ENCODE results near the gene SH2D5. TPM values are rescaled to one million over a fixed set of nuclear protein-coding genes. Genes with fewer than 3 reads are reported as not detected.

Gene SH2D5
- total RNA-seq, 1 experiment from 2014 or later, result 3.5 TPM

DNA sequence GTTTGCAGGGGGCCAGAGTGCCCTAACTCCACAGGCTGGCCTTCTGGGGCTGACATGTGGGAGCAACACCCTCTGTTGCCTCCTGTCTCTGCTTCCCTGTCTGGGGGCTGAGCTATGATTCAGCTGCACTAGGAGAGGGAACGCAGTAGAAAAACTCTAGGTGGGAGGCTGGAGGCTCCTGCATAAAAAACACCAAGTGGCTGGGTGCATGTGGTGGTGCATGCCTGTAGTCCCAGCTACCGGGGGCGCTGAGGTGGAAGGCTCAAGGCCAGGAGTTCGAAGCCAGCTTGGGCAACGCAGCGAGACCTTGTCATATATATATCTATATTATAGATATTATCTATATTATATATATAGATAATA lies 20.3 kb downstream of the SH2D5 start:
- BruUV-seq (replicated peaks), result no TSS peak
- no peaks in the 10 kb centered on the region for H3K27me3 Mint-ChIP-seq (ENCODE audit: insufficient read depth, unreplicated experiment)
- ChIA-PET CTCF (interaction anchor here (0.5 to 0.6 kb wide), 2 partner anchors 97 to 633 kb away, joined by 3 read pairs; no protein-coding TSS in a partner anchor), POLR2A (no interaction called here)
- Histone ChIP-seq H3K36me3 (ENCODE audit: control insufficient read depth, insufficient read depth, low read length) (no peaks in the 10 kb centered on the region), H3K4me1 (peaks cover 4% of the 10 kb centered on the region; the same call in 1 of the 2 replicates), H3K9me3 (no peaks in the 10 kb centered on the region), H3K27me3 (replicated peaks; ENCODE audit: control insufficient read depth, insufficient read depth, low read length) (no peaks in the 10 kb centered on the region), H3K4me3 (ENCODE audit: low read depth, low read length) (no peak overlapping the region)
- H3K27ac Mint-ChIP-seq (ENCODE audit: unreplicated experiment), result no peak overlapping the region
- DNase-seq, result no peak
- no peak overlapping the region for H3K4me3 Mint-ChIP-seq (ENCODE audit: unreplicated experiment)
- H3K36me3 Mint-ChIP-seq (ENCODE audit: insufficient read depth, unreplicated experiment), result no peaks in the 10 kb centered on the region
- H3K4me1 Mint-ChIP-seq (ENCODE audit: low read depth, unreplicated experiment), result peaks cover 6% of the 10 kb centered on the region
- TF ChIP-seq, protein P1, sequence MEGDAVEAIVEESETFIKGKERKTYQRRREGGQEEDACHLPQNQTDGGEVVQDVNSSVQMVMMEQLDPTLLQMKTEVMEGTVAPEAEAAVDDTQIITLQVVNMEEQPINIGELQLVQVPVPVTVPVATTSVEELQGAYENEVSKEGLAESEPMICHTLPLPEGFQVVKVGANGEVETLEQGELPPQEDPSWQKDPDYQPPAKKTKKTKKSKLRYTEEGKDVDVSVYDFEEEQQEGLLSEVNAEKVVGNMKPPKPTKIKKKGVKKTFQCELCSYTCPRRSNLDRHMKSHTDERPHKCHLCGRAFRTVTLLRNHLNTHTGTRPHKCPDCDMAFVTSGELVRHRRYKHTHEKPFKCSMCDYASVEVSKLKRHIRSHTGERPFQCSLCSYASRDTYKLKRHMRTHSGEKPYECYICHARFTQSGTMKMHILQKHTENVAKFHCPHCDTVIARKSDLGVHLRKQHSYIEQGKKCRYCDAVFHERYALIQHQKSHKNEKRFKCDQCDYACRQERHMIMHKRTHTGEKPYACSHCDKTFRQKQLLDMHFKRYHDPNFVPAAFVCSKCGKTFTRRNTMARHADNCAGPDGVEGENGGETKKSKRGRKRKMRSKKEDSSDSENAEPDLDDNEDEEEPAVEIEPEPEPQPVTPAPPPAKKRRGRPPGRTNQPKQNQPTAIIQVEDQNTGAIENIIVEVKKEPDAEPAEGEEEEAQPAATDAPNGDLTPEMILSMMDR (IDR thresholded peaks at IDR 0.05; ENCODE audit: insufficient read depth in 1 of 2, low read depth in 1 of 2, low read length in 1 of 2, severe bottlenecking in 1 of 2, unreplicated experiment in 1 of 2), result no peak
- intact Hi-C loops (cut with micrococcal nuclease; ENCODE audit: unreplicated experiment), result no loop called here
- no peaks in the 10 kb centered on the region for H3K9me3 Mint-ChIP-seq (ENCODE audit: unreplicated experiment)

DNA sequence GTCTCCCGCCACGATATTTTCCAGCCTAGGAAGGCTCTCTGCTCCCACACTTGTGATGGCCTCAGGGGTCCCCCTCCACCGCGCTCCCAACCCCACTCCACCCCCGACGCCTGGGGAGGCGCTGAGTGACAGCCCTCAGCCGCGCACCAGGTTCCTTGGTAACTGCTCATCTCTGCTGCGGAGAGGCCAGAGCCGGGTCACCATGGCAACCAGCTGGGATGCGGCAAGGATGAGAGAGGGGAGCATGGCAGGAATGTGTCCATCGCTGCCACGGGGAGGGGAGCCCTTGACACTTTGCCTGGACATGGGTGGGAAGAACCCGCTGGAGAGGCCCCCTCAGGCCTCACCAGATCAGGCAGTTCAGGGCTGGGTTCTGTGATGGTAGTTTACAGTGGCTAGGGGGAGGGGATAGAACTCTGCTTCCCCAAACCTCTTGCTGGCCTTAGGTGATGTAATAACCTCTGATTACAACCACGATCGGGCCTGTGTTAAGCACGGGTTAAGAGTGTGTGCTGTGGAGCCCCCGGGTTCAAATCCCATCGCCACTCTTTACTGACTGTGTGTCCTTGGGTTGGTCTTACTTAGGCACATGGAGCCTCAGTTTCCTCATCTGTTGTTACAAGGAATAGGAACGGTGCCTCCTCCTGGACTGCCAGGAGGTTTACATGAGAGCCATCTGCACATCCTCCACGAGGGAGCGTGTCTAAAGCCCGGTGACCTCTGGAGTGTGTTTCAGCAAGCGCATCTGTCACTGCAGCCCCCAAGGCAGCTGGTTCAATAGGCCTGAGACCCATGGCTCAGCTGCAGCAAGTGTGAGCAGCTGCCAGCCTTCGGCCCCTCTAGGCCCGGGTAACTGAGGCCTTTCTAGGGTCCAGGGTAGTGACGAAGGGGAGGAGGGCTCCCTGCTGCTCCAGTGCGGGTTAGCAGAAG lies 21.0 kb downstream of the SH2D5 start:
- ChIA-PET CTCF (interaction anchor here (0.5 to 0.6 kb wide), 2 partner anchors 97 to 634 kb away, joined by 3 read pairs; no protein-coding TSS in a partner anchor), POLR2A (no interaction called here)
- H3K27me3 ChIP-seq (replicated peaks; ENCODE audit: control insufficient read depth, insufficient read depth, low read length), result no peaks in the 10 kb centered on the region
- Mint-ChIP-seq H3K36me3 (ENCODE audit: insufficient read depth, unreplicated experiment) (no peaks in the 10 kb centered on the region), H3K27ac (ENCODE audit: unreplicated experiment) (no peak overlapping the region), H3K4me1 (ENCODE audit: low read depth, unreplicated experiment) (peaks cover 6% of the 10 kb centered on the region), H3K9me3 (ENCODE audit: unreplicated experiment) (no peaks in the 10 kb centered on the region), H3K27me3 (ENCODE audit: insufficient read depth, unreplicated experiment) (no peaks in the 10 kb centered on the region), H3K4me3 (ENCODE audit: unreplicated experiment) (no peak overlapping the region)
- H3K4me3 ChIP-seq (ENCODE audit: low read depth, low read length), result no peak overlapping the region
- H3K4me1 ChIP-seq, result no peaks in the 10 kb centered on the region
- TF ChIP-seq, protein P1 (IDR thresholded peaks at IDR 0.05; ENCODE audit: insufficient read depth in 1 of 2, low read depth in 1 of 2, low read length in 1 of 2, severe bottlenecking in 1 of 2, unreplicated experiment in 1 of 2), result no peak
- no peaks in the 10 kb centered on the region for H3K36me3 ChIP-seq (ENCODE audit: control insufficient read depth, insufficient read depth, low read length)
- intact Hi-C loops (cut with micrococcal nuclease; ENCODE audit: unreplicated experiment), result no loop called here
- H3K9me3 ChIP-seq, result no peaks in the 10 kb centered on the region
- DNase-seq, result no peak
- no TSS peak for BruUV-seq (replicated peaks)

DNA sequence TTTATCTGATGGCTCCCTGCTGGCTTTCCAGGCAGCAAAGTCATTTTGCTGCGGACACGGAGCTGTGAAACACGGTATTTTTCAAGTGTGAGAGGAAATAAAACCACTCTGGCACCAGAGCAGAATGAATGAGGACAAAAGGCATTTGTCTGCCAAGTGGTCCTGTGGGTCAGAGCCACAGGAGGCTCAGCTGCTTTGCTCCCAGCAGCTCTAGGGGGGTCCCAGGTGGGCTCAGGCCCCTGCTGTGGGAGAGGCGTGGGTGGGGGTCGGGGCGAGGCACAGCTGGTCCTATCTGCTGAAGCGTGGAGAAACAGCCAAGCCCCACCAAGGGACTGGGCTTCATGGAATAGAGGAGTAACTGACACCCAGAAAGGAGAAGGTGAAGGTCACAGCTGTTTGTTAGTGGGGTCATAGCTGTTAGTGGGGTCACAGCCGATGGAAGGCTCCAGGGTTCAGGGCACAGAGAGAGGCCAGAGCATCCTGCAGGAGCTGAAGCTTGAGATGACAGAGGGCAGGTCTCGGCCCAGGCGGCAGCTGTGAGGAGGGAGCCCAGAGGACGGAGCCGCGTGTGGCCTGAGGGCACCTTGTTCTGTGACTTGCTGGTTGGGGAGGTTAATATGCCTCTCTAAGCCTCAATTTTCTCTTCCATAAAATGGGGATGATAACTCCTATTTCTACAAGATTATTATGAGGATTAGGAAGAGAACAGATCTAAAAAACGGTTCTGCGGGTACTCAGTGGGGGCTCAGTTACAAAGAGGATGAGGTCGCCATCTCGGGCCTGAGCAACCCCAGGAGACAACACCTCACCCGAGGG lies 21.8 kb downstream of the SH2D5 start:
- no peak overlapping the region for H3K27ac Mint-ChIP-seq (ENCODE audit: unreplicated experiment)
- POLR2A ChIA-PET, result no interaction called here
- DNase-seq, result no peak
- no peaks in the 10 kb centered on the region for H3K4me1 Mint-ChIP-seq (ENCODE audit: low read depth, unreplicated experiment)
- CTCF ChIA-PET, result no interaction called here
- no peaks in the 10 kb centered on the region for H3K9me3 Mint-ChIP-seq (ENCODE audit: unreplicated experiment)
- Histone ChIP-seq H3K4me1 (no peaks in the 10 kb centered on the region), H3K9me3 (no peaks in the 10 kb centered on the region), H3K27me3 (replicated peaks; ENCODE audit: control insufficient read depth, insufficient read depth, low read length) (no peaks in the 10 kb centered on the region), H3K4me3 (ENCODE audit: low read depth, low read length) (no peak overlapping the region), H3K36me3 (ENCODE audit: control insufficient read depth, insufficient read depth, low read length) (no peaks in the 10 kb centered on the region)
- TF ChIP-seq, protein P1 (IDR thresholded peaks at IDR 0.05; ENCODE audit: insufficient read depth in 1 of 2, low read depth in 1 of 2, low read length in 1 of 2, severe bottlenecking in 1 of 2, unreplicated experiment in 1 of 2), result no peak
- no peaks in the 10 kb centered on the region for H3K36me3 Mint-ChIP-seq (ENCODE audit: insufficient read depth, unreplicated experiment)
- BruUV-seq (replicated peaks), result no TSS peak
- no peaks in the 10 kb centered on the region for H3K27me3 Mint-ChIP-seq (ENCODE audit: insufficient read depth, unreplicated experiment)
- no peak overlapping the region for H3K4me3 Mint-ChIP-seq (ENCODE audit: unreplicated experiment)
- intact Hi-C loops (cut with micrococcal nuclease; ENCODE audit: unreplicated experiment), result no loop called here

Measured in Caco-2 (cell line).